Breast epithelium (tissue), 3 donors: ENCODE data around the gene GAPT.

Experiments
- POLR2A ChIP-seq: fragments of 450-650 bp; IDR thresholded peaks from one replicate; pipeline ENCODE4 v1.6.1; 2016; ENCODE audit warnings: antibody characterized with exemption, mild to moderate bottlenecking, moderate library complexity
- TF ChIP-seq, protein P1 (sequence below), 3 donors: fragments of 450-650 bp; IDR thresholded peaks; one replicate each; pipeline ENCODE4 v1.5.1; 2016 to 2017; ENCODE audit warnings: antibody characterized with exemption in 3 of 3, mild to moderate bottlenecking in 3 of 3, moderate library complexity in 3 of 3

DNA sequence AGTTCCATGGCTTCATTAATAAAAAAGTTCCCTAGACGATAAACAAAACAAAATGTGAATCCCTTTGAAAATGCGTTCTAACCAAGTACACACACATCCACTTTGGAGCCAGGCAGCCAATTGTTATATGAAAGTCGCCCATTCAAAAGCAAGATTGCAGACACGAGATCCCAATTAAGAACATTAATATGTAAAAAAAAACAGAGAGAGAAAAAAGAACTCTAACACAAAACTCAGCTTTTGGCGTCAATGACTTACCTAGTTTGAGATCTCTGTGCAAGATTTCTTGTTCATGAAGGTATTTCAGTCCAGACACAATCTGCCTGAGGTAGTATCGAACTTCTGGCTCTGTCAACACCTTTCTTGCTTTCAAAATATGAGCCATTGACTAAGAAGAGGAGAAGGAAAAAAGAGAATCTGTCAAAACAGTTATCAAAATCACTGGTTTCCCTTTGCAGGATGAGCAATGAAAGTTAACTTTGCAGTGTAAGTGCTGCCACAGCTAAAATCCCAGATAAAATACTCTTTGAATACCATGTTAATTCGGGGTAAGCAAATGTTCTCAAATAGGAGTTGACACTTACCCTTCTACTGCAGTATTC lies 33.0 kb upstream of the GAPT start:
- TF ChIP-seq POLR2A = no peak
- TF ChIP-seq, protein P1, sequence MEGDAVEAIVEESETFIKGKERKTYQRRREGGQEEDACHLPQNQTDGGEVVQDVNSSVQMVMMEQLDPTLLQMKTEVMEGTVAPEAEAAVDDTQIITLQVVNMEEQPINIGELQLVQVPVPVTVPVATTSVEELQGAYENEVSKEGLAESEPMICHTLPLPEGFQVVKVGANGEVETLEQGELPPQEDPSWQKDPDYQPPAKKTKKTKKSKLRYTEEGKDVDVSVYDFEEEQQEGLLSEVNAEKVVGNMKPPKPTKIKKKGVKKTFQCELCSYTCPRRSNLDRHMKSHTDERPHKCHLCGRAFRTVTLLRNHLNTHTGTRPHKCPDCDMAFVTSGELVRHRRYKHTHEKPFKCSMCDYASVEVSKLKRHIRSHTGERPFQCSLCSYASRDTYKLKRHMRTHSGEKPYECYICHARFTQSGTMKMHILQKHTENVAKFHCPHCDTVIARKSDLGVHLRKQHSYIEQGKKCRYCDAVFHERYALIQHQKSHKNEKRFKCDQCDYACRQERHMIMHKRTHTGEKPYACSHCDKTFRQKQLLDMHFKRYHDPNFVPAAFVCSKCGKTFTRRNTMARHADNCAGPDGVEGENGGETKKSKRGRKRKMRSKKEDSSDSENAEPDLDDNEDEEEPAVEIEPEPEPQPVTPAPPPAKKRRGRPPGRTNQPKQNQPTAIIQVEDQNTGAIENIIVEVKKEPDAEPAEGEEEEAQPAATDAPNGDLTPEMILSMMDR (IDR thresholded peaks at IDR 0.05) = no peak
